Activated CD4-positive, alpha-beta T cell treated with anti-CD3 and anti-CD28 coated beads, Interleukin-2, amount 10 ng/mL, durations not matched to agents 7 days and 5 days (primary cell): Measurements from ENCODE around the gene MED13L. TPM values are rescaled to one million over a fixed set of nuclear protein-coding genes. Genes with fewer than 3 reads are reported as not detected.

ENCODE experiments used
- CTCF ChIA-PET: fragments of 350-600 bp; sonication (Branson Sonifier 250); formaldehyde crosslinking; loops from one replicate; lab custom pipeline; 2021; ENCODE audit warnings: antibody characterized with exemption; lab: Charles Lee
- POLR2A ChIA-PET: fragments of 350-600 bp; sonication (Branson Sonifier 250); formaldehyde crosslinking; loops from one replicate; lab custom pipeline; 2021; ENCODE audit warnings: antibody characterized with exemption; lab: Charles Lee
- DNase-seq: peaks from one replicate; pipeline ENCODE4 v3.0.0-alpha.2; 2020
- H3K27ac Mint-ChIP-seq: one replicate; pipeline ENCODE4 v1.8.0; 2021; ENCODE audit warnings: mild to moderate bottlenecking, moderate library complexity, mixed read lengths
- H3K27me3 Mint-ChIP-seq: one replicate; pipeline ENCODE4 v1.8.0; 2021; ENCODE audit warnings: mixed read lengths
- H3K36me3 Mint-ChIP-seq: one replicate; pipeline ENCODE4 v1.8.0; 2021; ENCODE audit warnings: low read depth, mixed read lengths
- H3K4me1 Mint-ChIP-seq: one replicate; pipeline ENCODE4 v1.8.0; 2021; ENCODE audit warnings: mixed read lengths
- H3K4me3 Mint-ChIP-seq: one replicate; pipeline ENCODE4 v1.8.0; 2021; ENCODE audit warnings: mild to moderate bottlenecking, moderate library complexity, mixed read lengths
- H3K9me3 Mint-ChIP-seq: one replicate; pipeline ENCODE4 v1.8.0; 2021; ENCODE audit warnings: mixed read lengths
- microRNA-seq: library from miRNA; unstranded; fragments of <30 nt; microRNA quantifications from one replicate; pipeline ENCODE4 v1.2.0, GENCODE V29; 2021; ENCODE audit warnings: borderline microRNAs expressed, borderline replicate concordance
- total RNA-seq, 2 experiments: library from RNA; stranded (reverse); gene quantifications; one replicate each; pipeline ENCODE4 v1.2.3, GENCODE V29; 2021

MED13L gene
- total RNA-seq, 2 experiments from 2014 or later: 97.1 to 99.7 TPM

DNA sequence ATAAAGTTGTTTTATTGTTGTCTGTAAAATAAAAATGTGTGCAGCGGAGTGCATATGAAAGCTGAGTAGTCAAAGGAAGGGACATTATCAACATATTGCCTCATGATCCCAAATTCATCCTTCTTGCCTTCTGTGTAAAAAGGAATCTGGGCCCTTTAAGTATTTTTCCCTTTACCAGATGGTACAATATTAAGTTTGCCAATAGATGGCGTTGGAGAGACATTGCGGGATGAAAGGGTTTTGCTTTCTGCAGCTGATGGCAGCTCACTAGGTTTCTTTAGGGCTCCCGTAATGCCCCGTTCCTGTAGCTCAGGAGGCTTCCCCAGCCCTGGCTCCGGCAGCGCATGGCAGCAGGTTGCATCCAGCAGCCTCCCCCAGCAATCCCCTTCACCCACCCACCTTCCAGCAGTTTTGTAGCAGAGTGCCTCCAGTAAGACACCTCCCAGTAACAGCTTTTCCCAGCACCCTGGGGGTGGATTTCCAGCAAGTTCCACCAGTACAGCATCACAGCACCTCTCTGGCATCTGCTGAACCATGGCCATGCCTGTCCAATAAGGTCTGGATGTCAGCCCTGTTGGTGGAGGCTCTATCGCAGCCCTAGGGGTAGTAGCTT lies 354.4 kb downstream of the MED13L start:
- POLR2A ChIA-PET: no interaction called here

DNA sequence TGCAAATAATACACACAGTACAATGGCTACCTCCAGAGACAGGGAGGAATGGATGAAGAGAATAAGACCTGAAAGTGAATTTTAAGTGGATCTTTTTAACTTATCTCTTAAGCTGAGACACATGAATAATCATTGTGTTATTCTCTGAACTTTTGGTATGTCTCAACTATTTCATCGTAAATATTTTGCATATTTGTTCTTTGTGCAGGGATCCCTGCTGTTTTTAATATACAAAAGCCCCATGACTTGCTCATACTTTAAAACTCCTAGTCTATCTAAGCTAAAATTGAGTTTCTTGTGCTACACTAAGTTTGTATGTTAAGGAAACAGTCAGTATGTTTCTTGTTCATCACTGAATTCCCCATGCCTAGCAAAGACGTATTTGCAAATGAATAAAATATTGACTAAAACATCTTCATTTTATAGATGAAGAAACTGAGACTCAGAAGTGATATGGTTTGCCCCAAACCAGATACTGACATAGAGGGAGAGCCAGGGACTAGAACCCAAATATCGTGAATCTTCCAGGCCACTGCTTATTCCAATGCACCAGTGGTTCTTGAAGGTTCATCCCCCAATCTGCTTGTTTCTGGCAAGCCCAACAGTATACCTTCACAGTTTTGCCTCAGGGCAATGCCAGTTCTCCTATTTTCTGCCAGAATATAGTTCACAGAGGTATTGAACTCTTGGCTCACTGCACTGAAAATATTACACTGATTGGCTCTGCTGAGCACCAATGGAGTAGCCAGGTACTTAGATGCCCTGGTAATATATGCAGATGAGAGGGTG lies 356.9 kb downstream of the MED13L start:
- no peak overlapping the region for H3K4me3 Mint-ChIP-seq
- no peak for DNase-seq
- peaks cover 38% of the 10 kb centered on the region for H3K27me3 Mint-ChIP-seq
- CTCF ChIA-PET: no interaction called here
- POLR2A ChIA-PET: no interaction called here
- no peak overlapping the region for H3K27ac Mint-ChIP-seq
- H3K4me1 Mint-ChIP-seq: peaks cover 2% of the 10 kb centered on the region
- H3K9me3 Mint-ChIP-seq: peaks cover 12% of the 10 kb centered on the region
- no peaks in the 10 kb centered on the region for H3K36me3 Mint-ChIP-seq

More for the DNA sequence above, 354.4 kb downstream of the MED13L start:
- CTCF ChIA-PET: interaction anchor here (0.6 kb wide), 1 partner anchor 213 kb away, joined by 4 read pairs; no protein-coding TSS in a partner anchor
- DNase-seq: no peak
- Mint-ChIP-seq H3K4me3 (no peak overlapping the region), H3K36me3 (no peaks in the 10 kb centered on the region), H3K9me3 (peaks cover 12% of the 10 kb centered on the region), H3K27me3 (peaks cover 19% of the 10 kb centered on the region), H3K27ac (no peak overlapping the region), H3K4me1 (no peaks in the 10 kb centered on the region)

DNA sequence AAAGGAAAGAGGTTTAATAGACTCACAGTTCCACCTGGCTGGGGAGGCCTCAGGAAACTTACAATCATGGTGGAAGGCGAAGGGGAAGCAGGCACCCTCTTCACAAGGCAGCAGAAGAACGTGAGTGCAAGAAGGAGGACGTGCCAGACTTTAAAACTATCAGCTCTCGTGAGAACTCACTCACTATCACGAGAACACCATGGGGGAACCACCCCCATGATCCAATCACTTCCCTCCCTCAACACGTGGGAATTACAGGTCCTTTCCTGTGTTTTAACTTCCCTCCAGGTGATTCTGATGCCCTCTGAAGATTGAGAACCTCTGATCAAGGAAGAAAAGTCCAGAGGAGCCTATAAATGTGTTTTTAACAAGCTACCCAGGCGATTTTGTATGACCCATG lies 358.7 kb downstream of the MED13L start:
- Mint-ChIP-seq H3K4me1 (peaks cover 2% of the 10 kb centered on the region), H3K27me3 (peaks cover 38% of the 10 kb centered on the region), H3K4me3 (no peak overlapping the region), H3K36me3 (no peaks in the 10 kb centered on the region), H3K9me3 (peaks cover 12% of the 10 kb centered on the region), H3K27ac (no peak overlapping the region)
- CTCF ChIA-PET: no interaction called here
- DNase-seq: no peak
- POLR2A ChIA-PET: no interaction called here

DNA sequence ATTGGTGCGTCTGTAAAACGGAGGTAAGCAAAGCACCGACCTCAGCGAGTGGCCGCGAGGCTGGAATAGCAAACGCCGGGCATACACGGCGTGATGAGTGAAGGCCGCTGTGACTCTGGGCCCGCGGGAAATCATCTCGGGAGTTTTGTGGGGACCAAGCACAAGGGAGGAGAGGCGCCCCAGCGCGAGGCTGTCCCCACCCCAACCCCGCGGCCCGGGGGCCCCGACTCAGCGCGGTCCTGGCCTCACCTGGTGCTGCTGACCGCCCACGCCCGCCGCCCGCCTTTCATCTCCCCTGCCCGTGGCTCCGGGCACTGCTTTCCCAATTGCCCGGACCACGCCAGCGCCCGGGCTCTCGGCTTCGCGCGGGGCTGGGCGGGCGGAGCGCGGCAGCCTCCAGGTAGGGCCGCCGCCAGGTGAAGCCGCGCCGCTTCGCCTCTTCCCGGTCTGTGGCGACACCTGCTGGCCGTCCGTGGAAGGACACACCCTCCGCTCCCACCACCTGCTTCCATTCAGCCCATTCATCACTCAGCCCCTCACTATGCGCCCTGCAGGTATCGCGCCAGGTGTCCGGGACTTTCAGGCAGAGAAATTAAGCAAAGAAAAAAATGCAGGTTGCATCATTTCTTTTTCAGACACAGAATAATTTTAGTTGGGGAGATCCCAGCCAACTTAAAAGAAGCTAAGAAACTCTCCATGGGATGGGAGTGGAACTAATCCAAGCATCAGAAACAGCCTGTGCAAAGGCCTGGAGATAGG lies 360.4 kb downstream of the MED13L start:
- peak; percentile 70 for DNase-seq
- POLR2A ChIA-PET: no interaction called here
- peaks cover 1% of the 10 kb centered on the region for H3K9me3 Mint-ChIP-seq
- no peak overlapping the region for H3K27ac Mint-ChIP-seq
- no peak overlapping the region for H3K4me3 Mint-ChIP-seq
- peaks cover 37% of the 10 kb centered on the region for H3K27me3 Mint-ChIP-seq
- peaks cover 2% of the 10 kb centered on the region for H3K4me1 Mint-ChIP-seq
- CTCF ChIA-PET: interaction anchor here (0.6 to 1.4 kb wide), 6 partner anchors 24 to 1308 kb away, joined by 3 to 4 read pairs (median 4); no protein-coding TSS in a partner anchor
- no peaks in the 10 kb centered on the region for H3K36me3 Mint-ChIP-seq

DNA sequence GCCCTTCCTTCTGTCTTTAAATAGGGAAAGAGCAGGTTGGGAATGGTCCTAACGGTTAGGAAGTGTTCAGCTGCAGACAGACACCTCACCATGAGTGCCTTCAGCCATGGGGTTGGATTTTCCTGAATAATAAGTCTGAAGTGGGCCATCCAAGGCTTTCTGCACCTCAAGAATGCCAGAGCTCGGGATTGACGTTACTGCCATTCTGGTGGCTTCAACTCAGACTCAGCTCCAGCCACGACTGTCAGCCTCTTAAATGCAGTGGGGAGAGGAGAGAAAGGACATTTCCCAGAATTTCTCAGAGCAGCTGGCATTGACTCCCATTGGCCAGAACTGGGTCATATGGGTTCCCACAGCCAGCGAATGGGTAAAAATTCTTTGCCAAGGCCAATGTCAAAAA lies 363.4 kb downstream of the MED13L start:
- POLR2A ChIA-PET: no interaction called here

DNA sequence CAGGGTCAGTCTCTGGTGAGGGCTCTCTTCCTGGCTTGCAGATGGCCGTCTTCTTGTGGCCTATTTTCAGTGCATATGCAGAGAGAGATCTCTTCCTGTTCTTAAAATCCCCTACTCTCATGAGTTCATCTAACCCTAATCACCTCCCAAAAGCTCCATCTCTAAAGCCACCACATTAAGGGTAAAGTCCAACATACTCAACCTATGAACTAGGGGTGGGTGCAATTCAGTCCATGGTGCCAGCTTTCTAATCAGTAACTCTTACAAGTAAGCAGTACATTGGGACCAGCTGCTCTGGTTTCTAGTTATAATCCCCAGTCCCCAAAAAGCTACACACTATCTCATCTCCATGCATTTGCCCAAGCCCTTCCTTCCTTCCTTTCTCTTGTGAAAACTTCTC lies 365.1 kb downstream of the MED13L start:
- peaks cover 2% of the 10 kb centered on the region for H3K4me1 Mint-ChIP-seq
- DNase-seq: no peak
- H3K27ac Mint-ChIP-seq: no peak overlapping the region
- no peaks in the 10 kb centered on the region for H3K9me3 Mint-ChIP-seq
- no peaks in the 10 kb centered on the region for H3K36me3 Mint-ChIP-seq
- H3K27me3 Mint-ChIP-seq: peaks cover 14% of the 10 kb centered on the region
- POLR2A ChIA-PET: no interaction called here
- no peak overlapping the region for H3K4me3 Mint-ChIP-seq
- CTCF ChIA-PET: no interaction called here

More for the DNA sequence above, 363.4 kb downstream of the MED13L start:
- Mint-ChIP-seq H3K9me3 (no peaks in the 10 kb centered on the region), H3K4me1 (peaks cover 2% of the 10 kb centered on the region), H3K27me3 (peaks cover 25% of the 10 kb centered on the region), H3K36me3 (no peaks in the 10 kb centered on the region), H3K4me3 (no peak overlapping the region), H3K27ac (no peak overlapping the region)
- DNase-seq: no peak
- CTCF ChIA-PET: interaction anchor here (0.5 kb wide), 1 partner anchor 1565 kb away, joined by 4 read pairs; no protein-coding TSS in a partner anchor

DNA sequence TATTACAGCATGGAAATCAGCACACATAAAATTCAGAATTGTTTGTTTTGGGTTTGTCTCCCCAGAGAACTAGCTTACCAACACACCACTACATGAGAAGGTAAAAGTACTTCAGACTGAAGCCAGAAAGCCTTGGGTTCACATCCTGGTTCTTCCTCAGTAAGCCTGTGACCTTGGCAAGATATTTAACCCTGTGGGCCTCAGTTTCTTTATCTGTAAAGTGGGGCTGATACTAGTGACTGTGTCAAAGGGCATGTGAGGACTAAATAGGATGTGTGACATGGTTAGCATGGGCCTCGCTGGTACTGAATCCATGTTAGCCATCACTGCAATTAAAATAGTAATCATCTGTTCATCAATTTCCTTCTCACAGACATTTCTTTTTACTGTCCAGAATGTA lies 366.1 kb downstream of the MED13L start:
- no peak overlapping the region for H3K4me3 Mint-ChIP-seq
- POLR2A ChIA-PET: no interaction called here
- H3K4me1 Mint-ChIP-seq: no peaks in the 10 kb centered on the region

DNA sequence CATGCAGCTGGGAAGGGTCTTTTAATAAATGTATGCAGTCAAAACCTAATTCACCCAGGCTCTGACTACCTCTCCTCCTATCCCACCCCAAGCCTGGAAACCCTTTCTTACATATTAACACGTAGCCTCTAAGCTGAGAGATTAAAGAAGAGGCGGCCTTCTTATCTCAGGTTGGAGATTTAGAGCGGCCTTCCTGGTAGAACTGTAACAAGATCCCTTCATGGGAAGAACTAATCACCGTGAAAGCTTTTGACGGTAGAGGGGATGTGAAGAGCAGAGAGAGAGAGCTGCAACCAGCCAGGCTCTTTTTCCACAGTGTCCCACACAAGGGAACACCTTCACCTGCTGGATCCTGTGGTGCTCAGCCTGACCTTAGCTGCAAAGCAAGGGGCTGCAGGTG lies 367.4 kb downstream of the MED13L start:
- CTCF ChIA-PET: no interaction called here
- Mint-ChIP-seq H3K9me3 (no peaks in the 10 kb centered on the region), H3K4me3 (no peak overlapping the region), H3K36me3 (no peaks in the 10 kb centered on the region), H3K27me3 (peaks cover 2% of the 10 kb centered on the region), H3K4me1 (no peaks in the 10 kb centered on the region), H3K27ac (no peak overlapping the region)
- no peak for DNase-seq
- POLR2A ChIA-PET: no interaction called here

More for the DNA sequence above, 366.1 kb downstream of the MED13L start:
- no peak for DNase-seq
- Mint-ChIP-seq H3K27ac (no peak overlapping the region), H3K27me3 (peaks cover 8% of the 10 kb centered on the region), H3K36me3 (no peaks in the 10 kb centered on the region), H3K9me3 (no peaks in the 10 kb centered on the region)
- CTCF ChIA-PET: no interaction called here

Small RNAs within 50 kb of the gene (microRNA-seq; reads per million reads assigned to microRNA genes)
- not detected for gene MIR620
